IMR-90 (cell line): Measurements from ENCODE around the gene ADCY5. TPM values are rescaled to one million over a fixed set of nuclear protein-coding genes. Genes with fewer than 3 reads are reported as not detected.

Experiments used
- ATAC-seq: fragments of 200-7000 bp; cut with Tn5 transposase; 2 replicates; pipeline ENCODE4 v1.9.1; 2020; ENCODE audit warnings: low read depth, mild to moderate bottlenecking, moderate library complexity
- BruUV-seq: library from RNA; stranded (reverse); fragments of 400-500 nt; replicated peaks from 2 replicates; lab custom pipeline; 2021; lab: Mats Ljungman, UMichigan
- CTCF ChIA-PET: fragments of 300-600 bp; formaldehyde crosslinking; extraction: SDS; loops from one replicate; lab custom pipeline; 2021; ENCODE audit warnings: antibody characterized with exemption; lab: Yijun Ruan, JAX
- POLR2A ChIA-PET: fragments of 300-600 bp; sonication (Branson Sonifier 250); formaldehyde crosslinking; loops from one replicate; lab custom pipeline; 2022; ENCODE audit warnings: antibody characterized with exemption; ENCODE audit not compliant: unreplicated experiment; lab: Charles Lee
- DNase-seq: peaks from one replicate; pipeline ENCODE4 v3.0.0; 2013
- H2AFZ ChIP-seq: replicated peaks from 2 replicates; pipeline ENCODE3; 2013; ENCODE audit warnings: low read length, mild to moderate bottlenecking; ENCODE audit not compliant: poor library complexity
- H2AK5ac ChIP-seq: 2 replicates; pipeline ENCODE4 v1.6.1; 2013; ENCODE audit warnings: low read depth, low read length, inconsistent platforms
- H2AK9ac ChIP-seq: replicated peaks from 2 replicates; pipeline ENCODE3; 2013; ENCODE audit warnings: mild to moderate bottlenecking, low read depth, low read length, moderate library complexity; ENCODE audit not compliant: poor library complexity
- H2BK120ac ChIP-seq: 2 replicates; pipeline ENCODE4 v1.6.1; 2013; ENCODE audit warnings: low read depth, low read length, inconsistent platforms
- H2BK15ac ChIP-seq: 3 replicates; pipeline ENCODE4 v1.6.1; 2013; ENCODE audit warnings: low read depth, low read length, inconsistent platforms
- H2BK20ac ChIP-seq: 2 replicates; pipeline ENCODE4 v1.6.1; 2013; ENCODE audit warnings: low read depth, mild to moderate bottlenecking, inconsistent platforms, low read length, moderate library complexity
- H2BK5ac ChIP-seq: 2 replicates; pipeline ENCODE4 v1.6.1; 2013; ENCODE audit warnings: mild to moderate bottlenecking, low read depth, low read length, inconsistent platforms; ENCODE audit not compliant: poor library complexity, severe bottlenecking
- H3K14ac ChIP-seq: replicated peaks from 2 replicates; pipeline ENCODE4 v1.6.1; 2013; ENCODE audit warnings: low read depth, low read length, inconsistent platforms
- H3K18ac ChIP-seq: 2 replicates; pipeline ENCODE4 v1.6.1; 2013; ENCODE audit warnings: low read depth, low read length, control low read depth
- H3K23ac ChIP-seq: 2 replicates; pipeline ENCODE4 v1.6.1; 2013; ENCODE audit warnings: low read depth, low read length, inconsistent platforms
- H3K27ac ChIP-seq: 2 replicates; pipeline ENCODE4 v1.5.1; 2013; ENCODE audit warnings: mild to moderate bottlenecking, control low read depth, low read length; ENCODE audit not compliant: insufficient read depth
- H3K27me3 ChIP-seq: 2 replicates; pipeline ENCODE4 v1.6.1; 2013; ENCODE audit warnings: low read length; ENCODE audit not compliant: control insufficient read depth, insufficient read depth
- H3K36me3 ChIP-seq: 2 replicates; pipeline ENCODE4 v1.6.1; 2013; ENCODE audit warnings: low read length, mixed read lengths; ENCODE audit not compliant: control insufficient read depth, insufficient read depth
- H3K4ac ChIP-seq: 2 replicates; pipeline ENCODE4 v1.6.1; 2013; ENCODE audit warnings: low read depth, low read length, inconsistent platforms
- H3K4me1 ChIP-seq: 2 replicates; pipeline ENCODE4 v1.6.1; 2013; ENCODE audit warnings: low read length, mixed read lengths; ENCODE audit not compliant: control insufficient read depth, insufficient read depth
- H3K4me2 ChIP-seq: 2 replicates; pipeline ENCODE4 v1.6.1; 2013; ENCODE audit warnings: low read depth, mild to moderate bottlenecking, control low read depth, low read length, moderate library complexity
- H3K4me3 ChIP-seq: 2 replicates; pipeline ENCODE4 v1.5.1; 2013; ENCODE audit warnings: low read depth, mild to moderate bottlenecking, control low read depth, low read length, moderate library complexity; ENCODE audit not compliant: insufficient read depth
- H3K56ac ChIP-seq: 2 replicates; pipeline ENCODE4 v1.6.1; 2013; ENCODE audit warnings: low read length, inconsistent platforms; ENCODE audit not compliant: insufficient read depth; ENCODE audit errors: extremely low read depth
- H3K79me1 ChIP-seq, 2 experiments: 2 replicates each; pipeline ENCODE4 v1.6.1; 2013; ENCODE audit warnings: low read length in 2 of 2, inconsistent platforms in 1 of 2, low read depth in 1 of 2
- H3K9ac ChIP-seq: 2 replicates; pipeline ENCODE4 v1.6.1; 2013; ENCODE audit warnings: low read depth, low read length, control low read depth
- H3K9me1 ChIP-seq: 2 replicates; pipeline ENCODE4 v1.6.1; 2013; ENCODE audit warnings: low read length, inconsistent platforms; ENCODE audit not compliant: insufficient read depth
- H3K9me3 ChIP-seq: 2 replicates; pipeline ENCODE4 v1.6.1; 2013; ENCODE audit warnings: low read length; ENCODE audit not compliant: control insufficient read depth, insufficient read depth
- H4K20me1 ChIP-seq: 2 replicates; pipeline ENCODE4 v1.6.1; 2013; ENCODE audit warnings: low read length, inconsistent platforms; ENCODE audit not compliant: insufficient read depth
- H4K5ac ChIP-seq: 2 replicates; pipeline ENCODE4 v1.6.1; 2013; ENCODE audit warnings: mild to moderate bottlenecking, low read depth, low read length, control low read depth
- H4K8ac ChIP-seq, 2 experiments: 2 replicates each; pipeline ENCODE4 v1.6.1; 2013; ENCODE audit warnings: low read depth in 2 of 2, low read length in 2 of 2, control low read depth in 1 of 2, inconsistent platforms in 1 of 2
- H4K91ac ChIP-seq: 2 replicates; pipeline ENCODE4 v1.6.1; 2013; ENCODE audit warnings: low read depth, low read length, inconsistent platforms; ENCODE audit not compliant: insufficient read depth
- BHLHE40 ChIP-seq: fragments of 150-350 bp; IDR thresholded peaks from 2 replicates; pipeline ENCODE4 v1.6.1; 2016; ENCODE audit warnings: mild to moderate bottlenecking, low read depth, low read length
- CEBPB ChIP-seq: IDR thresholded peaks from 2 replicates; pipeline ENCODE4 v1.6.1; 2012; ENCODE audit warnings: low read depth, low read length, improper control_type of control experiment
- CHD1 ChIP-seq: IDR thresholded peaks from 2 replicates; pipeline ENCODE4 v1.6.1; 2012; ENCODE audit warnings: low read depth, low read length, improper control_type of control experiment
- CTCF ChIP-seq: conservative IDR thresholded peaks from 2 replicates; pipeline ENCODE4 v1.5.1; 2012; ENCODE audit warnings: mild to moderate bottlenecking, low read depth, low read length, improper control_type of control experiment
- ELK1 ChIP-seq: fragments of 150-350 bp; IDR thresholded peaks from 2 replicates; pipeline ENCODE4 v1.6.1; 2016; ENCODE audit warnings: low read depth, mild to moderate bottlenecking, low read length, moderate library complexity, borderline replicate concordance
- FOS ChIP-seq: fragments of 150-350 bp; IDR thresholded peaks from 2 replicates; pipeline ENCODE4 v1.6.1; 2016; ENCODE audit warnings: low read depth, low read length
- MAFK ChIP-seq: IDR thresholded peaks from 2 replicates; pipeline ENCODE4 v1.6.1; 2012; ENCODE audit warnings: low read depth, low read length, improper control_type of control experiment
- MAZ ChIP-seq: IDR thresholded peaks from 2 replicates; pipeline ENCODE4 v1.6.1; 2012; ENCODE audit warnings: low read depth, mild to moderate bottlenecking, low read length, improper control_type of control experiment, moderate library complexity, borderline replicate concordance
- POLR2A ChIP-seq: IDR thresholded peaks from 2 replicates; pipeline ENCODE4 v1.6.1; 2012; ENCODE audit warnings: mild to moderate bottlenecking, low read depth, low read length
- RAD21 ChIP-seq: IDR thresholded peaks from 2 replicates; pipeline ENCODE4 v1.6.1; 2012; ENCODE audit warnings: low read length, improper control_type of control experiment
- RCOR1 ChIP-seq: IDR thresholded peaks from 2 replicates; pipeline ENCODE4 v1.6.1; 2012; ENCODE audit warnings: mild to moderate bottlenecking, low read length, improper control_type of control experiment; ENCODE audit not compliant: insufficient replicate concordance
- RFX5 ChIP-seq: IDR thresholded peaks from 2 replicates; pipeline ENCODE4 v1.8.0; 2012; ENCODE audit warnings: low read depth, mild to moderate bottlenecking, low read length, moderate library complexity
- SMC3 ChIP-seq: fragments of 150-350 bp; IDR thresholded peaks from 2 replicates; pipeline ENCODE4 v1.6.1; 2016; ENCODE audit warnings: low read depth, mild to moderate bottlenecking, antibody characterized with exemption, low read length, moderate library complexity
- WGBS, 2 experiments: methylation state at CpG; one replicate each; pipeline versions ENCODE4 v1.1.5 to v1.1.7; 2013; ENCODE audit warnings: missing lambda C conversion rate in 2 of 2; ENCODE audit not compliant: insufficient read length in 1 of 2; ENCODE audit errors: extremely low coverage in 2 of 2; 5-methylcytosine and 5-hydroxymethylcytosine counted together
- dilution Hi-C: fragments of 300-500 bp; cut with HindIII; formaldehyde crosslinking; loops from one replicate; pipeline ENCODE4 v1.14.3; 2018; ENCODE audit warnings: low sequenced_read_pairs; ENCODE audit not compliant: unreplicated experiment
- in situ Hi-C: fragments of 300-500 bp; cut with MboI; formaldehyde crosslinking; loops from 3 replicates; pipeline ENCODE4 v1.14.3; 2019; ENCODE audit warnings: low sequenced_read_pairs, inconsistent platforms, mixed read lengths
- intact Hi-C: fragments of 100-400 bp; cut with micrococcal nuclease; formaldehyde crosslinking; loops from 2 replicates; pipeline ENCODE4 v1.10.0; 2022
- polyA plus RNA-seq, 3 experiments: library from polyadenylated mRNA; depleted of rRNA; stranded (reverse); fragments of >200 nt; gene quantifications; 2 replicates each; pipeline ENCODE4 v1.2.3, GENCODE V29; 2012; ENCODE audit warnings: low replicate concordance in 1 of 3
- total RNA-seq: library from RNA; depleted of rRNA; stranded (reverse); fragments of >200 nt; gene quantifications from 2 replicates; pipeline ENCODE4 v1.2.3, GENCODE V29; 2012

Gene ADCY5
- total and polyA plus RNA-seq, 2 of the 4 experiments (the other 2 are of a cell fraction), result 0.14 to 0.18 TPM

- Histone ChIP-seq H3K56ac (no peak overlapping the region), H3K18ac (no peak overlapping the region), H3K23ac (no peak overlapping the region), H2BK15ac (no peak overlapping the region), H2AFZ (no peak overlapping the region), H2BK120ac (no peak overlapping the region), H4K20me1 (no peaks in the 10 kb centered on the region), H4K8ac (no peak overlapping the region), H2BK5ac (no peak overlapping the region), H2BK20ac (no peak overlapping the region), H2AK5ac (no peak overlapping the region), H3K9me3 (no peaks in the 10 kb centered on the region), H4K5ac (no peak overlapping the region), H3K14ac (no peak overlapping the region), H3K4me2 (no peak overlapping the region), H3K4ac (no peak overlapping the region), H3K27ac (no peak overlapping the region), H3K9me1 (0 out of 2 replicates have a peak, but pooled peaks cover 5% of the 10 kb centered on the region), H2AK9ac (no peak overlapping the region), H3K4me1 (no peaks in the 10 kb centered on the region), H4K91ac (no peak overlapping the region), H3K9ac (no peak overlapping the region), H3K4me3 (no peak overlapping the region), H3K79me1 (no peaks in the 10 kb centered on the region), H3K36me3 (no peaks in the 10 kb centered on the region), H3K27me3 (no peaks in the 10 kb centered on the region)
- 92% methylated on average over 7 of the region's 9 CpGs; no CpG with 5 or more reads in 1 of the 2 experiments for WGBS, 2 experiments
- in situ Hi-C loops (no loop called here), intact Hi-C loops (no loop called here), dilution Hi-C loops (no loop called here)
- ChIA-PET CTCF (no interaction called here), POLR2A (no interaction called here)
- BruUV-seq, result no TSS peak
- DNase-seq (no peak), ATAC-seq (no peak)
- TF ChIP-seq BHLHE40, result no peak
- no peak for TF ChIP-seq POLR2A
- no peak for TF ChIP-seq RAD21
- TF ChIP-seq CEBPB, result no peak
- no peak for TF ChIP-seq RFX5
- TF ChIP-seq RCOR1, result no peak
- no peak for TF ChIP-seq CTCF
- no peak for TF ChIP-seq ELK1
- no peak for TF ChIP-seq CHD1
- no peak for TF ChIP-seq SMC3
- no peak for TF ChIP-seq MAFK
- no peak for TF ChIP-seq FOS
- TF ChIP-seq MAZ, result no peak
Measured at GRCh38 chr3:123283074-123283473, 165.8 kb downstream of the ADCY5 start.
